Measurements from ENCODE around the gene NHLRC4.
A peak's percentile ranks its signal among the peaks of the same experiment; 100 is the strongest.

Gene NHLRC4

DNA sequence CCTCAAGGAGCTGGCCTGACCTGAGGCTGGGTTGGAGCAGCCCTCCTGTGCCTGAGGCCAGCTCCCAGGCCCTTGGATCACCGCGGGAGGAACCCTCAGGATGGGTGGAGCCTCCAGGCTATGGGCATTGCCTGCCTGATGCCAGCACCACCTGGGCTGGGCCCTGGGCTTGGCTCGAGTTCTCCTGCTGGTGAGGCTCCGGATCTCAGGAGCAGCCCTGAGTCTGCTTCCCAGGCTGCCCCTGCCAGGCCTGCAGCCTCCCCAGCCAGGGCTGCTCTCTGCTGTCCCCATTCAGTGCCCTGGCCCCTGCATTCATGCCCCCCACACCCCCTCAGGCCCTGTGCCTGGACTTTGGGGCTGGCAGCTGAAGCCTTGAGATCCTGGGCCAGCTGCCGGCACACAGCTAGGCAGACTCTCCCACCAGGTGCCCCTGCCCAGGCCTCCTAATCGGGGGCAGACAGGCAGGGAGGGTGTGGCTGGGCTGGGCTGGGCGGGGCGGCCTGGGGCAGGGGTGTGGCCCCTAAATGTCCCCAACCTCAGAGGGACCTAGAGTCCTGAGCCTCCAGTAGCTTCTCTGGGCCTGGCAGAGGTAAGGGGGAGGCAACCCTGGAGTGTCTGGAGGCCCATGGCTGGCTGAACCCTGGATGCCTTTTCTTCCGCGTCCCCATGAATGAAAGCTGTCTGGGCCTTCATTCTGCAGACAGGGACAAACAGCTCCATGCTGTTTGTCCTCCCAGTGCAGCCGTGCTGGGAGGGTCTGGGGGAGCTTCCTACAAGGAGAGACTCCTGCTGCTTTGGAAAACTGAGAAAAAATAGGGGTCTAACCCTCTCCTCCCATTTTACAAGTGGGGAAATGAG is 1.8 kb downstream of the NHLRC4 start:
- DNase-seq: no peak

DNA sequence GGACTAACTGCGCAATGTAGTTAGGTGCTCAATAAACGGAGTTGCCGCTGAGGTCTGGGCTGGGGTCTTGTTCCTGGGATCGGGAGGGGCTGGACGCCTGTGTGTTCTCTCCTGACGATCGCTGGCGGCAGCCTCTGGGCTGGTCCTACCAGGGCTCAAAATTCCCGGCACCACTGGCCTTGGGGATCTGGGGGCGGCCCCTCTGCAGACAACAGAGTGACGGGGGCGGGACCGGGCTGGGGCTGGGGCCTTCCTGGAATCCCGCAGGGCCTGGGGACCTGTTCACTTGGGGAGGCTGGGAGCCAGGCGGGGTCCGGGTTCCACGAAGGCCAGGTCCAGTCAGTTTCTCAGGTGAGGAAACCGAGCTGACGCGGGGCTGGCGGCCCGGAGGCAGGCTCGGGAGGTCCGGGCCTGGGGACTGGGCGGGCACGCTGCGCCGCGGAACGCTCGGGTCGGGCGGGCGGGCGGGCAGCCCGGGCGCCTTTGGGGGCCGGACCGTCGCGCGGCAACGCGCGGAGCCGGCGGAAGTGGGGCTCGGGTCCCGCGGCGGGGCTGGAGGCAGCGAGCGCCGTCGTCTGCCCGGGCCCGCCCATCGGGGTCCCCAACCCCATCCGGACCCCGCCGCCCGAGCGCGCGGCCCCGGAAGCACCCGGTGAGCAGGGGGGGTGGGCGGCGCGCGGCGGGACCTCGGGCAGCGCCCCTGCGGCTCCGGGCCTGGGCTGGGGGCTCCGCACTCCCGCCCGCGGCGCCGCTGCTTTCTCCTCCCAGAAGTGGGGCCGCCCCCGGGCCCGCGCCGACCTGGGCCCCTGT is 2.8 kb downstream of the NHLRC4 start, which contains the start of gene PIGQ:
Gene PIGQ (plus strand): TSS at position 524 of the 810 bp plus-strand sequence. CDS start 4,107 bp downstream, outside the sequence.
- peak; percentile 18 for DNase-seq

DNA sequence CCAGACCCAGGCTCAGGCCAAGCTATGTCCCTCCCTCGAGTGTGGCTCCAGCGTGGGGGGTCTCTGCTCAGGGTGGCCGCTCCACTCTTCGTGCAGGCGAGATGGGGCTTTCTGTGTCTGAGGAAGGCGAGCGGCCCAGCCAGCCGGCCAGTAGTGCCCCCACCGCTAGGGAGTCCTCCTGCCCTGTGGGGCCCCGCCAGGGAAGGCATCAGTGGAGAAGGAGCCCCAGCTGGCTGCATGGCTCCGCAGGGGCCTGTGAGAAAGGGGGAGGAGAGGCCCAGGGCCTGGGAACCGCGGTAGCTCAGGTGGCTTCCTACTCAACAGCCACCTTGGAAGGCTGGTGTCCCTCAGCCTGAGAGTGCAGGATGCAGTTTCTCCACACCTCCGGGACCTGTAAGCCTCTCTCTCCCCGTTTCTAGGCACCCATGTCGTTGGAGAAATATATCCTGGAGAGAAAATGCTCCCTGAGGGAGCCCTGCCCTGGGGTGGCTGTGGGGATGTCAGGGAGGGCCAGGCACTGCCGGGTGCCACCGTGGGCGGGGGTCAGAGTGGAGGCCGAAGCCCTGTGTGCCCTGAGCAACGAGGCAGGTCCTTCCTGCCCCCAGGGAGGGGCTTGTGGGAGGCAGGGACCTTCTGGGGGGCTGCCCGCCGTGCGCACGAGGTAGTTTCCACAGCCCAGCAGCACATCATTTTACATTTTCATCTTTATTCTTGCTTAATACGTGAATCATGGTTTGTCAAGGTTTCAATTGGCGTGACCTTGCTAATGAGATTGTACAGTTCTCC is 6.3 kb downstream of the NHLRC4 start:
- no peak for DNase-seq

DNA sequence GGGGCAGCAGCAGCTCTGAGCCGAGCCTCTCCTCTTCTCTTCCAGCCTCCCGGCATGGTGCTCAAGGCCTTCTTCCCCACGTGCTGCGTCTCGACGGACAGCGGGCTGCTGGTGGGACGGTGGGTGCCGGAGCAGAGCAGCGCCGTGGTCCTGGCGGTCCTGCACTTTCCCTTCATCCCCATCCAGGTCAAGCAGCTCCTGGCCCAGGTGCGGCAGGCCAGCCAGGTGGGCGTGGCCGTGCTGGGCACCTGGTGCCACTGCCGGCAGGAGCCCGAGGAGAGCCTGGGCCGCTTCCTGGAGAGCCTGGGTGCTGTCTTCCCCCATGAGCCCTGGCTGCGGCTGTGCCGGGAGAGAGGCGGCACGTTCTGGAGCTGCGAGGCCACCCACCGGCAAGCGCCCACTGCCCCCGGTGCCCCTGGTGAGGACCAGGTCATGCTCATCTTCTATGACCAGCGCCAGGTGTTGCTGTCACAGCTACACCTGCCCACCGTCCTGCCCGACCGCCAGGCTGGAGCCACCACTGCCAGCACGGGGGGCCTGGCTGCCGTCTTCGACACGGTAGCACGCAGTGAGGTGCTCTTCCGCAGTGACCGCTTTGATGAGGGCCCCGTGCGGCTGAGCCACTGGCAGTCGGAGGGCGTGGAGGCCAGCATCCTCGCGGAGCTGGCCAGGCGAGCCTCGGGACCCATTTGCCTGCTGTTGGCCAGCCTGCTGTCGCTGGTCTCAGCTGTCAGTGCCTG is 7.4 kb downstream of the NHLRC4 start:
- DNase-seq: no peak

- DNase-seq: no peak
Measured at GRCh38 chr16:575354-576196, 8.8 kb downstream of the NHLRC4 start.

GRCh38 chr16:576197-576822 is 9.5 kb downstream of the NHLRC4 start:
- no peak for DNase-seq

DNA sequence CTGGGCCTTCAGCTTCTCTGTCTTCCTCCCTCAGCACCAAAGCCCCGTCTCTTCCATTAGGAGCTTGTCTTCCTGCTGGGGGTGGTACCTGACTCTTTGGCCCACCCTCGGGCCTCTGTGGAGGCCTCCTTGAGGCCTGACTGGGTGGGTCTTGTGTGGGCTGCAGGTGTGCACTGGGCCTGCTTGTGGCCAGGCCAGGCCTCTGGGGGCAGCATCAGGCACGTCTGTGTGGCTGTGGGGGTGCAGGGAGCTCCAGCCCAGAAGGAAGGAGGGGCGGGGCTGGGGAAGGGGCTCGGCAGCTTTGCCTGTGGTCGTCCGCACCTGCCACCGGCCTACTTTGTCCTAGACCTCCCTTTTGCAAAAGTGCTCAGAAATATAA is 10.0 kb downstream of the NHLRC4 start:
- DNase-seq: no peak

- no peak for DNase-seq
Measured at GRCh38 chr16:577796-578195, 11.0 kb downstream of the NHLRC4 start.

DNA sequence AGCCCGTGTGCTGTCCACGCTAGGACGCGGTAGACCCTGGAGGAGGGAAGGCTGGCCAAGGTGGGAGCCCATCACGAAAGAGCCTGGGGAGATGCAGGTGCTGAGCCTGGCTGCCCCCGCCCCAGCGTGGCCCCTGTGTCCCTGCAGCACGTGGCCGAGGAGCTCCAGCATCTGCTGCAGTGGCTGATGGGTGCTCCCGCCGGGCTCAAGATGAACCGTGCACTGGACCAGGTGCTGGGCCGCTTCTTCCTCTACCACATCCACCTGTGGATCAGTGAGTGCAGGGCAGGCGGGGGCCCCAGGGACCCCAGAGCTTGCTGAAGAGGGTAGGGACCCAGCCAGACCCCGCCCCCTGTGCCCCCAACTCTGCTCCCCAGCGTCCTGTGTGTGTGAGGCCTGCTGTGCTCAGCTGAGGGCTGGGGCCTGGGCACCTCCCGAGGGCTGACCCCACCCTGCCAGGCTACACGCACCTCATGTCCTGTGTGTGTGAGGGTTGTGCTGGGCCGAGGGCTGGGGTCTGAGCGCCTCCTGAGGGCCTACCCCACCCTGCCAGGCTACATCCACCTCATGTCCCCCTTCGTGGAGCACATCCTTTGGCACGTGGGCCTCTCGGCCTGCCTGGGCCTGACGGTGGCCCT is 11.5 kb downstream of the NHLRC4 start:
- no peak for DNase-seq

DNA sequence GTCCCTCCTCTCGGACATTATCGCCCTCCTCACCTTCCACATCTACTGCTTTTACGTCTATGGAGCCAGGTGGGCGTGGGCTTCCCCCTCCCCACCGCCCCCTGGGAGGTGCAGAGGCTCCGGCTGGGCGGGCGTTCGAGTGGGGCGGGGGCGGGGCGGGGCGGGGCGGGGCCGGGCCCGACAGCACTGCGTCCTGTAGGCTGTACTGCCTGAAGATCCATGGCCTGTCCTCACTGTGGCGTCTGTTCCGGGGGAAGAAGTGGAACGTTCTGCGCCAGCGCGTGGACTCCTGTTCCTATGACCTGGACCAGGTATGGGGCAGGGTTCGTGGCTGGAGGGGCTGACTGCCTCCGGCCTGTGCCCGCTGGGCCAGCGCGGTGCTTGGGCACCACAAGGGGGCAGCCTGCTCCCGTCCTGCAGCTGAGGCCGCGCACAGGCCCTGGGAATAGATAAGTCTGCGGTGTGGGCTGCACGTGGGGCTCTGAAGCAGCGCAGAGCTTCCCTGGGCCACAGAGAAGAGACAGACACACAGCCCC is 12.1 kb downstream of the NHLRC4 start:
- peak; percentile 58 for DNase-seq

- DNase-seq: no peak
Measured at GRCh38 chr16:580141-580945, 13.5 kb downstream of the NHLRC4 start.

DNA sequence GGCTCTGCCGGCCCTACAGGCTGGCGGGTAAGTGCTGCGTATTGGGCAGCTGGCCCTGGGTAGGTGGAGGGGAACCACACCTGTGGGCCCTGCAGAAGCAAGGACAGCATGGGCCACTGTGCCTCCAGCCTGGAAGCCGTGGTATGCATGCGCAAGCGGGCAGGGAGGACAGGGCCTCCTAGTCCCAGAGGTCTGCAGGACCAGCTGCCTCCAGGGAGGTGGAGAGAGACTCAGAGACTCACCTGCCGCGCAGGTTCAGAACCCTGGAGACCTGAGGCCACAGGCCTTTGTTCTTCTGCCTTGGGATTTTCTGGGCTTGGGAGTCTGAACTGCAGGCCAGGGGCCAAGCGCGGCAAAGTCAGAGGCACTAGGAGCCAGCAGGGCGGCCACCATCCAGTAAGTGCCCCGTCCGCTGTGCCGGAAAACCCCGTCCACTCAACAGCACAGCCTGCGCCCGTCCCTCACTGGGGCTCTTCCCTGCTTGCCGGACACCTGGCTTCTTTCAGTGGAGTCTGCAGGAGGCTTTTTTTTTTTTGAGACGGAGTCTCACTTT is 14.2 kb downstream of the NHLRC4 start:
- DNase-seq: no peak

- DNase-seq: no peak
Measured at GRCh38 chr16:582218-582613, 15.4 kb downstream of the NHLRC4 start.

DNA sequence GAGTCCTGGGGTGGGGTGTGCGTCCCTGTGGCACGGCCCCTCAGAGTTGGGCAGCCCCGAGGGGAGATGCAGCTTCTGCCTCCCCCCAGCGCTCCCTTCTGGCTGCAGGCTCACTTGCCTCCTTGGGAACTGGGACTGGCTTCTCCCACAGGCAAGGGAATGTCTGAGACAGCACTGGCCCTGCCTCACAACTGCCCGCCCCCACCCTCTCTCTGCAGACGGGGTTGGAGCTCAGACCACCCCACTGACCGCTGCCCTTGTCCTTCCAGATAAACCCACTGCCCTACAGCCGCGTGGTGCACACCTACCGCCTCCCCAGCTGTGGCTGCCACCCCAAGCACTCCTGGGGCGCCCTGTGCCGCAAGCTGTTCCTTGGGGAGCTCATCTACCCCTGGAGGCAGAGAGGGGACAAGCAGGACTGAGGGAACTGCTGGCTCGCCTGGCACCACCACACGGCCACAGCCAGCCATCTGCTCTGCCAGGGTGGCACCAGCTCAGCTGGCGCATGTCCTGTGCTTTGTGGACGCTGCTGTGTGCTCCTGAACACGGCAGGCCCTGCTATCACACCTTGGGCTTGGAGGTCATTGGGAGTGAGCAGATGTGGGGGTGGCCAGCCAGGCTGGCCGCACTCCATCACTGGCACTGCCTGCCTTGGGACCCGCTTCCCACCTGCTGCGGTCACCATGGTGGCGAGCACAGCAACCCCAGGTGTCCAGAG is 16.0 kb downstream of the NHLRC4 start:
- DNase-seq: peak; percentile 6

- DNase-seq: peak; percentile 1
Measured at GRCh38 chr16:583470-583814, 16.6 kb downstream of the NHLRC4 start.

DNA sequence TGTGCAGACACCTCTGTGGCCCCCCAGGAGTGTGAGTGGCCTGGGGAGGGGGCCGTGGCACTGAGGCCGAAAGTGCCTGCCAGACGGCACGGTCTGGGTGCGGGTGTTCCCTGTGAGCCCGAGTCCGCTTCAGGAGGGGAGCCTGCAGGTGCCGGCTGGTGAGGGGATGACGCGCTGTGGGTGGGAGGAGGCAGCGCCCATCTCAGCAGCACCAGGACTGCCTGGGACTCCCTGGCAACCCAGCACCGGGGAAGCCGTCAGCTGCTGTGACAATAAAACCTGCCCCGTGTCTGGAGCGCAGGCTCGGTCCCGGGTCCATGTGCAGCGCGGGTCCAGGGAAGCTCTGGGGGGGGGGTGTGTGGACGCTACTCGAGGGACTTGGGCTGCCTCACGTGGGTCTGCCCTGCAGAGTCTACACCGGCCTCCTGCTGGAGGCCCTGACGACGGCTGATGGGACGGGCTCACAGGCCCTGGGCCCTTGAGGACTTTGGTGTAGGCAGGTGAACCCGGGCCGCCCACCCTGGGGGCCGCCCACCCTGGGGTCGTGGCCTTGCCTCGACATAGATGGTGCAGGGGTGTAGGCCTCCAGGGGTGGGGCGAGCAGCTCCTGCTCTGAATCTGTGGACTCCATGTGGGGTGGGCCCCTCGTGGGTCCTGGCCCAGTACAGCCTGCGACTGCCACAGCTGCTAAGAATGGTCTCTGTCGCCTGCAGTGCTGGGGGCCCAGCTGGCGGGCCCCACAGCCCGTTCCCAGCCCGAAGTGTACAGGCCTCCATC is 17.2 kb downstream of the NHLRC4 start:
- DNase-seq: peak; percentile 12

- no peak for DNase-seq
Measured at GRCh38 chr16:585351-585750, 18.5 kb downstream of the NHLRC4 start.

Data from NCI-H1694 treated with DMSO at 0.1 percent for 48 hours (cell line).